ENCODE results near the gene NEK2.

DNA sequence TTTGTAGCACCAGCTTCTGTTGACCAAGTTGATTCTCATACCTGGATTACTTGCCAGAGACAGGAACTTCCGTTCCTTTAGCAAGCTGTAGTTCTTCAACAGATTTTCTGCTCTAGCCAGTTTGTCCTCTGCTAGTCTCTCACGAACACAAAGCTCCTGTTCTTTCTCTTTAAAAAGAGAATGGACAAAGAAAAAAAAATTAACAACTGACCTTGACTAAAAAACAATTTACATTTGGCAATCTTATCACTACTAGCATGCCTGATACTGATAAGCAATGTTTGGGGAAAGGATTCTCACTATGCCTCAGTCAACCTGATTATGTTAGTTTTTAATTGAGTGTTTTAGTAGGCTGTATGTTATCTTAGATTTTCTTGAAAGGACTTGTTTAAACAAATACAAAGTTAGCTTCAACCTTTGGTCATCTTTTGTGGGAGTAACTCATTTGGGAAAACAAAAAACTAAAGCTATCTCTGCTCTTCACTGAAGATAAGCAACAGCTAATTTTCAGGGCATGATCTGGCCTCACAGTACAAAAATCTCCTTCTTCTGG is 8.3 kb downstream of the NEK2 start:
- TF ChIP-seq POLR2AphosphoS5 (IDR thresholded peaks at IDR 0.05; ENCODE audit: insufficient read depth in 1 of 2, low read depth in 1 of 2), result no peak
- TF ChIP-seq, protein P1, sequence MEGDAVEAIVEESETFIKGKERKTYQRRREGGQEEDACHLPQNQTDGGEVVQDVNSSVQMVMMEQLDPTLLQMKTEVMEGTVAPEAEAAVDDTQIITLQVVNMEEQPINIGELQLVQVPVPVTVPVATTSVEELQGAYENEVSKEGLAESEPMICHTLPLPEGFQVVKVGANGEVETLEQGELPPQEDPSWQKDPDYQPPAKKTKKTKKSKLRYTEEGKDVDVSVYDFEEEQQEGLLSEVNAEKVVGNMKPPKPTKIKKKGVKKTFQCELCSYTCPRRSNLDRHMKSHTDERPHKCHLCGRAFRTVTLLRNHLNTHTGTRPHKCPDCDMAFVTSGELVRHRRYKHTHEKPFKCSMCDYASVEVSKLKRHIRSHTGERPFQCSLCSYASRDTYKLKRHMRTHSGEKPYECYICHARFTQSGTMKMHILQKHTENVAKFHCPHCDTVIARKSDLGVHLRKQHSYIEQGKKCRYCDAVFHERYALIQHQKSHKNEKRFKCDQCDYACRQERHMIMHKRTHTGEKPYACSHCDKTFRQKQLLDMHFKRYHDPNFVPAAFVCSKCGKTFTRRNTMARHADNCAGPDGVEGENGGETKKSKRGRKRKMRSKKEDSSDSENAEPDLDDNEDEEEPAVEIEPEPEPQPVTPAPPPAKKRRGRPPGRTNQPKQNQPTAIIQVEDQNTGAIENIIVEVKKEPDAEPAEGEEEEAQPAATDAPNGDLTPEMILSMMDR (IDR thresholded peaks at IDR 0.05), result no peak
- no peak for TF ChIP-seq POLR2A (IDR thresholded peaks at IDR 0.05)
